ENCODE results near the gene CUZD1. TPM values are rescaled to one million over a fixed set of nuclear protein-coding genes. Genes with fewer than 3 reads are reported as not detected.

CUZD1 gene, protein sequence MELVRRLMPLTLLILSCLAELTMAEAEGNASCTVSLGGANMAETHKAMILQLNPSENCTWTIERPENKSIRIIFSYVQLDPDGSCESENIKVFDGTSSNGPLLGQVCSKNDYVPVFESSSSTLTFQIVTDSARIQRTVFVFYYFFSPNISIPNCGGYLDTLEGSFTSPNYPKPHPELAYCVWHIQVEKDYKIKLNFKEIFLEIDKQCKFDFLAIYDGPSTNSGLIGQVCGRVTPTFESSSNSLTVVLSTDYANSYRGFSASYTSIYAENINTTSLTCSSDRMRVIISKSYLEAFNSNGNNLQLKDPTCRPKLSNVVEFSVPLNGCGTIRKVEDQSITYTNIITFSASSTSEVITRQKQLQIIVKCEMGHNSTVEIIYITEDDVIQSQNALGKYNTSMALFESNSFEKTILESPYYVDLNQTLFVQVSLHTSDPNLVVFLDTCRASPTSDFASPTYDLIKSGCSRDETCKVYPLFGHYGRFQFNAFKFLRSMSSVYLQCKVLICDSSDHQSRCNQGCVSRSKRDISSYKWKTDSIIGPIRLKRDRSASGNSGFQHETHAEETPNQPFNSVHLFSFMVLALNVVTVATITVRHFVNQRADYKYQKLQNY
- total RNA-seq: 1 to 10 TPM in 2 of 9 donors, under 1 TPM in 4, not detected in 3; 0.14 to 1.7 (median 0.51) TPM
- 1 to 10 TPM in 2 of 3 donors, under 1 TPM in 1; 0.26 to 2.2 (median 1.5) TPM for polyA plus RNA-seq
- long read RNA-seq, donor 1: 0 reads
- long read RNA-seq, donor 2: 0 reads
- long read RNA-seq, donor 3: 0 reads
- long read RNA-seq, donor 4: 0 reads
- long read RNA-seq, donor 5: 0 reads
- long read RNA-seq, donor 6: 0 reads
- long read RNA-seq, donor 7: 0 reads
- long read RNA-seq, donor 8: 0 reads
- long read RNA-seq, donor 9: 0 reads
- long read RNA-seq, donor 10: 0 reads

GRCh38 chr10:122845783-122846332, at the start of gene CUZD1:
CUZD1 (minus strand) TSS chr10:122845857; CDS start chr10:122845843, 14 bp downstream.
- no peaks in the 10 kb centered on the region for H3K4me1 ChIP-seq (replicated peaks in 1 of 2)
- no peaks in the 10 kb centered on the region for H3K36me3 ChIP-seq (replicated peaks in 1 of 2)
- TF ChIP-seq, protein P1, sequence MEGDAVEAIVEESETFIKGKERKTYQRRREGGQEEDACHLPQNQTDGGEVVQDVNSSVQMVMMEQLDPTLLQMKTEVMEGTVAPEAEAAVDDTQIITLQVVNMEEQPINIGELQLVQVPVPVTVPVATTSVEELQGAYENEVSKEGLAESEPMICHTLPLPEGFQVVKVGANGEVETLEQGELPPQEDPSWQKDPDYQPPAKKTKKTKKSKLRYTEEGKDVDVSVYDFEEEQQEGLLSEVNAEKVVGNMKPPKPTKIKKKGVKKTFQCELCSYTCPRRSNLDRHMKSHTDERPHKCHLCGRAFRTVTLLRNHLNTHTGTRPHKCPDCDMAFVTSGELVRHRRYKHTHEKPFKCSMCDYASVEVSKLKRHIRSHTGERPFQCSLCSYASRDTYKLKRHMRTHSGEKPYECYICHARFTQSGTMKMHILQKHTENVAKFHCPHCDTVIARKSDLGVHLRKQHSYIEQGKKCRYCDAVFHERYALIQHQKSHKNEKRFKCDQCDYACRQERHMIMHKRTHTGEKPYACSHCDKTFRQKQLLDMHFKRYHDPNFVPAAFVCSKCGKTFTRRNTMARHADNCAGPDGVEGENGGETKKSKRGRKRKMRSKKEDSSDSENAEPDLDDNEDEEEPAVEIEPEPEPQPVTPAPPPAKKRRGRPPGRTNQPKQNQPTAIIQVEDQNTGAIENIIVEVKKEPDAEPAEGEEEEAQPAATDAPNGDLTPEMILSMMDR (IDR thresholded peaks at IDR 0.05): no peak
- no peak for TF ChIP-seq POLR2A (IDR thresholded peaks at IDR 0.05)
- WGBS, 4 donors: 83 to 88% (median 87%) methylated on average over 5 of the region's 5 CpGs
- no peaks in the 10 kb centered on the region for H3K9me3 ChIP-seq (replicated peaks in 1 of 3)
- H3K27me3 ChIP-seq: no peaks in the 10 kb centered on the region
- H3K4me3 ChIP-seq: no peak within 1 kb of the TSS
- intact Hi-C loops (cut with DNase I): no loop called here
- H3K27ac ChIP-seq: no peak within 1 kb of the TSS
- no peak for DNase-seq

DNA sequence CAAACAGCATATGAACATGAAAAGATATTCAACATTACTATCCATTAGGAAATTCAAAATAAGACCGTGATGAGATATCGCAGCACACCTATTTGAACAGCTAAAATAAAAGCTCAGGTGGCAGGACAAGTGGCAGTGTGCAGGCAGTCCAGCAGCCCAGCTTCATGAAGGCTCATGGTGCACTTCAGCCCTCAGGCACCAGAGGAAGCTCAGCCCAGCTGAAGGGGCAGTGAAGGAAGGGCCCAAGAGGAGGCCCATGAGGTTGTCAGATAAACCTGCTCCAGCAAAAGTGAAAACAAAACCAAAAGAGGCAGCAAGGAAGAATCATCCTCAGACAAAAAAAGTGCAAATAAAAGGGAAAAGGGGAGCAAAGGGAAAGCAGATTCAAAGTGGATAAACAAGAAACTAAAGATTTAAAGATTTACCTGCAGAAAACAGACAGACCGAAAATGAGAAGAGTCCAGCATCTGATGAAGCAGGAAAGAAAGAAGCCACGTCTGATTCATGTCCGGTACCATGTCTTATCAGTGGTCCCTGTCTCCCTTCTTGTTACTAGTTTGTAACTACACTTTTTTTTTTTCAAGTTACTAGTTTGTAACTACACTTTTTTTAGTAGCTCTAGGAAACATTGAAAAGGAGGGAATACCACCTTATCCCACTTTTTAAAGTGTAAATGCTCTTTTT, 48.7 kb upstream of the CUZD1 start:
- H3K4me1 ChIP-seq (replicated peaks in 1 of 2): no peaks in the 10 kb centered on the region
- no peaks in the 10 kb centered on the region for H3K27me3 ChIP-seq
- H3K36me3 ChIP-seq (replicated peaks in 1 of 2): no peaks in the 10 kb centered on the region
- H3K4me3 ChIP-seq: no peak overlapping the region
- H3K9me3 ChIP-seq (replicated peaks in 1 of 3): no peaks in the 10 kb centered on the region
- intact Hi-C loops (cut with DNase I): no loop called here
- no peak overlapping the region for H3K27ac ChIP-seq
- no peak for TF ChIP-seq POLR2A (IDR thresholded peaks at IDR 0.05)
- TF ChIP-seq, protein P1 (IDR thresholded peaks at IDR 0.05): no peak
- WGBS, 4 donors: 77 to 87% (median 82%) methylated on average over 5 of the region's 5 CpGs
- DNase-seq: no peak

- WGBS, 4 donors: 83 to 87% (median 86%) methylated on average over 1 of the region's 1 CpG
- no peak for DNase-seq
- intact Hi-C loops (cut with DNase I): no loop called here
- no peak overlapping the region for H3K27ac ChIP-seq
- no peak overlapping the region for H3K4me3 ChIP-seq
- H3K36me3 ChIP-seq (replicated peaks in 1 of 2): no peaks in the 10 kb centered on the region
- H3K9me3 ChIP-seq (replicated peaks in 1 of 3): no peaks in the 10 kb centered on the region
- no peaks in the 10 kb centered on the region for H3K27me3 ChIP-seq
- peaks cover 6 to 8% of the 10 kb centered on the region in 2 donors for H3K4me1 ChIP-seq (replicated peaks in 1 of 2)
- TF ChIP-seq, protein P1 (IDR thresholded peaks at IDR 0.05): no peak
- no peak for TF ChIP-seq POLR2A (IDR thresholded peaks at IDR 0.05)
Observed at GRCh38 chr10:122884166-122884565, 38.5 kb upstream of the CUZD1 start.
